ENCODE data around the gene CDK14. TPM values are rescaled to one million over a fixed set of nuclear protein-coding genes. Genes with fewer than 3 reads are reported as not detected.

The CDK14 gene
- total RNA-seq, result 1.1 TPM

GRCh38 chr7:90595801-90596670 lies at the start of gene CDK14:
Gene CDK14, plus strand, starts transcription at chr7:90596321. Its CDS starts 307 bp downstream, at chr7:90596628.
- peak; percentile 73 for ATAC-seq

DNA sequence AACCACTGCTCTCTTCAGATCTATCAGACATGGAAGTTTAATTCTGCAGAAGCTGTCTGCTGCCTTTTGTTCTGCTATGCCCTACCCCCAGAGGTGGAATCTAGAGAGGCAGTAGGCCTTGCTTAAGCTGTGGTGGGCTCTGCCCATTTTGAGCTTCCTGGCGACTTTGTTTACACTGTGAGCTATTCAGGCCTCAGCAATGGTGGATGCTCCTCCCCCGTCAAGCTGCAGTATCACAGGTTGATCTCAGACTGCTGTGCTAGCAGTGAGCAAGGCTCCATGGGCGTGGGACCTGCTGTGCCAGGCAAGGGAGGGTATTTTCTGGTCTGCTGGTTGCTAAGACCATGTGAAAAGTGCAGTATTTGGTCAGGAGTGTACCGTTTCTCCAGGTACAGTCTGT lies 45.1 kb upstream of the CDK14 start:
- ATAC-seq, result no peak

DNA sequence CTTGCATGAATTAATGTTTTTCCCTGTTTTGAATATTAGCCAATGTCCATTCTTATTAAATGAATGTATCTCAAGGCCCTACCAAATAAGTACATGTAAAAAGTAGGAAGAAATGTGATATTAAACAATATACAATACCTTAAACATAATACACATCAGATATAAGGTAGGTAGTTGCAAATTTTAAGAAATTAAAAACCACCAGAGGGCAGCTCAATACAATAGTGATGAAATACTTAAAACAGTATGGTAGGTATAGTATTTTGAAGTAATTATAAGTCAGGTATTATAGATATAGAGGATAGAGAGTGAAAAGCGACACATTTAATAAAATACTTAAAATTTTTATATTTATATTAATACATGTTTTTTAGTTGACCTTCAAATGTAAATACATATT lies 43.6 kb upstream of the CDK14 start:
- no peak for ATAC-seq

DNA sequence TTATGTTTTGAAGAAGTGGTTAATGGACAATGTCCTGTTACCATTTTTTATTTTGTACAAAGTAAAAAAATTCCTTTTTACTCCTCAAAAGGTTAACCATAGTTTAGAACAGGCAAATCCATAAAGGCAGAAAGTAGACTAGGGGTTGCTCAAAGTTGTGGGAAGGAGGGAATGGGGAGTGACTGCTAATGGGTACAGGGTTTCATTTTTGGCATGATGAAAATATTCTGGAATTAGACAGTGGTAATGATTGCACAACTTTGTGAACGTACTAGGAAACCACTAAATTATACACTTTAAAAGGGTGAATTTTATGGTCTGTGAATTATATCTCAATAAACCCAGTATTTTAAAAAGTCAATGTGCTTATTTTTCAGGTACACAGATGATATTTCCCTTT lies 35.4 kb upstream of the CDK14 start:
- ATAC-seq, result no peak

DNA sequence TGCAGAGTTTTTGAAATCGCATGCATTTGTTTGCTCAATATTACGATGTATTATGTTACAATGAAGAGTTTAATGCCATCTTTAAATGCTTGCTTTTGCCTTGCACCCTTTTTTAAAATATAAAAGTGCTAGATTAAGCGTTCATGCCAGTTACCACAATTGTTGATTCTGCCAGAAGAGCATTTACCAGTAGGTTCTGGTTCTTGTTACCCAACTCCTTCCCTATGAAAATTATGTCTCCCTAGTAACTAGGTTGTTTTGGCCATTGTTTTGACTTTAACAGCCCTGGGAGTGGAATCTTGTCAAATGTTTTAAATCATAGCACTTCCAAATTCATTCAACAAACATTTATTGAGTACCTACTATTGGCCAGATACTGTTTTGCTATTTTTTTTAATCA lies 32.8 kb upstream of the CDK14 start:
- no peak for ATAC-seq

GRCh38 chr7:90564455-90564854 lies 31.7 kb upstream of the CDK14 start:
- ATAC-seq, result no peak

- ATAC-seq, result no peak
These were observed 27.9 kb upstream of the CDK14 start for GRCh38 chr7:90568213-90568612.

DNA sequence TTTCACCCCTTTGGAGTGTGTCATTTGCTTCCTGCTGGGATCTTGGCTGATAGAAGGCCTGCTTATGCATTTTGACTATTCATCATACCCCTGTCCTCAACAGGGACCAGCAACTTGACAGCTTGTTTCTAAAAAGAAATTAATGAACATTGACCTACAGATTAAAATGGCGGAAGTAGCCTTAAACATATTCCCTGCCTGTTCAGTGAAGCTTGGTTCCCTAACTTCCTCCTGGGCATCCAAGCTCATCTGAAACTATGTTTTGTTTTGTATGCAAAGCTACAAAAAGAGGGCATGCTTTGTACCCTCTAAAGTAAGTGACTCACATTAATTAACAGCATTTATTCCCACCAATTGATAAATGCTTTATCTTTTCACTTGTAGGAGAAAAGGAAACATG lies 26.8 kb upstream of the CDK14 start:
- ATAC-seq, result no peak

GRCh38 chr7:90570373-90570959 lies 25.7 kb upstream of the CDK14 start:
- no peak for ATAC-seq

DNA sequence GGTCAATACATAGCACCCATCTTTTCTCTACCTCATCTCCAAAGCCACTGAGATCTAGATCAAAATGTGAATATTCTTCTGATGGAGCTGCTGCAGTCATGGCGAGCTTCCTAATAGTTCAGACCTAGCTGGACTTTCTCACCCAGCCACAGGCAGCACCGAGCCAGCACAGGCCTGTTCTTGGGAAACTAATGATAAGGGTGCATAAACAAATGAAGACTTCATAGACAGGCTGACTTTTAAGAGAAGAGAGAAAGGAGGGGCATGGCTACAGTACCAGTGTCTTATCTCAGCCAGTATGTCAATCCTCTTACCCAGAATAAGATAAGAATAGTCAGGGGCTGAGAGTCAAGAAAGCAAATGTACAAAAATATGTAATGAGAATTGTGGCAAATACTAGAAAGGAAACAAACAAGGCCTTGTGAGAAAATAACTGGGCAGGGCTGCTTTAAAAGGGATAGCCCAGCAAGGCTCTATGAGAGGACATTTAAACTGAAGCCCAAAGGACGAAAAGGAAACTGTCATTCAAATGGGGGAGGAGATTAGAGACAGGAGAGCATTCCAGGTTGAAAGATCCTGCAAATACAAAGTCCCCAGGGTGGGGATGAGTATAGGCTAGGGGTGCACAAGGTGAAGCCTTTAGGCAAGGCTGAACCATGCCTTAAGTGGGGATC lies 21.8 kb upstream of the CDK14 start:
- ATAC-seq, result no peak

DNA sequence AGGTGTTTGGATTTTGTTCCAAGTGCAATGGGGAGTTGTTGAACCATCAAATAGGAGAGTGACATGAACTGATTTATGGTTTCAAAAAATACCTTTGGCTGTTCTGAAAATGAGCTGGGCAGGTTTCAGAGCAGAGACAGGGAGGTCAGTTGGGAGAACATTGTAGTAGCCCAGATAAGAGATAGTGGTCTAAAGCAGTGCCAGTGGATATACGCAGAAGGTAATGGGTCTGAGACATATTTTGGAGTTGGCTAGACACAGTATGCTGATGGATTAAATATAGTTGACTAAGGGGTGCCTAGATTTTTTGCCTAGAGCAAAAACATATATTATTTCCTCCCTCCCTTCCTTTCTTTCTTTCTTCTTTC lies 21.3 kb upstream of the CDK14 start:
- no peak for ATAC-seq

DNA sequence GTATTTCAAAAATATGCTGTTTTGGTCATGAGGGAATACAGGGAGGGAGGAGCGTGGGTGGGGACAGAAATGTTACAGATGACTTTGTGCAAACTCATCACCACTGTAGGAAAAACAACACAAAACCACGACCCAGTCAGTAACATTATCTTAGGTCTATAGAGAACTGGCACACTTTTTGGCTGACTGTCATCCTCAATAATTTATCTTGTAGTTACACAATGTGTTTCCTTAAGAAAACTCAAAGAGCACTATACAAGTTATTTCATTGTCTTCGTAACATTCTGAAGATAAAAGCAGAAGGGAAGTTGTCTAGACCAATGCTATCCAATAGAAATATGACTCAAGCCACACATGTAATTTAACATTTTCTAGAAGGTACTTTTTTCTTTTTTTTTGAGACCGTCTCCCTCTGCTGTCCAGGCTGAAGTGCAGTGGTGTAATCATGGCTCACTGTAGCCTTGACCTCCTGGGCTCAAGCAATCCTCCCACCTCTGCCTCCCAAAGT lies 16.9 kb upstream of the CDK14 start:
- ATAC-seq, result peak; percentile 29

- ATAC-seq, result peak; percentile 91
These were observed 16.1 kb upstream of the CDK14 start for GRCh38 chr7:90580051-90580450.

DNA sequence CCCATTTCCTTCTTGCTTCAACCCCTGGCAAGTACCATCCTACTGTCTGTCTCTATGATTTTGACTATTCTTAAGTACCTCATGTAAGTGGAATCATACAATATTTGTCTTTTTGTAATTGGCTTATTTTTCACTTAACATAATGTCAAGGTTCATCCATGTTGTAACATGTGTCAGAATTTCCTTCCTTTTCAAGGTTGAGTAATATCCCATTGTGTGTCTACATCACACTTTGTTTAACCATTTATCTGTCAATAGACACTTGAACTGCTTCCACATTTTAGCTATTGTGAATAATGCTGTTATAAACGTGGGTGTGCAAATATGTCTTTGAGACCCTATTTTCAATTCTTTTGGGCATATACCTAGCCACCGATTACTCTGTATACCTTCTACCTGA lies 14.0 kb upstream of the CDK14 start:
- ATAC-seq, result no peak

- ATAC-seq, result no peak
These were observed 11.7 kb upstream of the CDK14 start for GRCh38 chr7:90584378-90584777.

- no peak for ATAC-seq
These were observed 10.0 kb upstream of the CDK14 start for GRCh38 chr7:90586091-90586490.

DNA sequence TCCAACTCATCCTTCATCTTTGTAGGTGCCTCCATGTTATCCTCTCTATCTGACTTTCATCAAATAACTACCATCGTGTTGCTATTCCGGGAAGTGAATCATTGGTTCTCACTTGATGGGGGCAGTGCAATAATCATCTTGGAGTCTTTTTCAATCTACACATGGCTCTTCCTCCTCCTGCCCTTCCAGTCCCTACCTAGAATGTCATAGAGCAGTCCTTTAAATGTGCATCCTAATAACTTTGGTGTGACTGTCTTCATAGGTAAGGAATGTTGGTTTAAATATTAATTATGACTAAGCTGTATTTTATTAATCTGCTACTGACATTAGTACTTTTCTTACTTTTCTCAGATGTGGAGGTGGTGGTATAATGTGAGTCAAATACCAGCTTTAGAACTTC lies 8.4 kb upstream of the CDK14 start:
- no peak for ATAC-seq

DNA sequence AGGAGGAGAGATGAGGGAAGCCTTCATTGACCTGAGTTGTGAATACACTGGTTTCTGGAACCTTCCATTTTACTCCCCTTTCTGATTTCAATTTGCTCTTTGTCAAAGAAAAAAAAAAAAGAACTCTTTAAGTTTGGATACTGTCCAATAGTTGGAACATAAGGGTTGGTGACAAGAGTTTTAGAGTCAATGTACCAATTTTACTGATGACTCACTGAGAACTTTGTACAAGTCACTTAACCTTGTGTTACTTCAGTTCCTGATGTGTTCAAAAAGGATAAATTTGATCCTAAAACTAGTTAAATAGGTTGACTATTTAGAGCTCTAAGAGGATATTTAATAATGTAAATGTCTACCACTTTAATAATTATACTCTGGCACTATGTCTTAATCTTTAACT lies 4.1 kb upstream of the CDK14 start:
- no peak for ATAC-seq

- no peak for ATAC-seq
These were observed 2.9 kb upstream of the CDK14 start for GRCh38 chr7:90593205-90593604.

GRCh38 chr7:90594751-90595317 lies 1.3 kb upstream of the CDK14 start:
- ATAC-seq, result peak; percentile 46

GRCh38 chr7:90595342-90595800 lies 750 bp upstream of the CDK14 start:
- ATAC-seq, result no peak

DNA sequence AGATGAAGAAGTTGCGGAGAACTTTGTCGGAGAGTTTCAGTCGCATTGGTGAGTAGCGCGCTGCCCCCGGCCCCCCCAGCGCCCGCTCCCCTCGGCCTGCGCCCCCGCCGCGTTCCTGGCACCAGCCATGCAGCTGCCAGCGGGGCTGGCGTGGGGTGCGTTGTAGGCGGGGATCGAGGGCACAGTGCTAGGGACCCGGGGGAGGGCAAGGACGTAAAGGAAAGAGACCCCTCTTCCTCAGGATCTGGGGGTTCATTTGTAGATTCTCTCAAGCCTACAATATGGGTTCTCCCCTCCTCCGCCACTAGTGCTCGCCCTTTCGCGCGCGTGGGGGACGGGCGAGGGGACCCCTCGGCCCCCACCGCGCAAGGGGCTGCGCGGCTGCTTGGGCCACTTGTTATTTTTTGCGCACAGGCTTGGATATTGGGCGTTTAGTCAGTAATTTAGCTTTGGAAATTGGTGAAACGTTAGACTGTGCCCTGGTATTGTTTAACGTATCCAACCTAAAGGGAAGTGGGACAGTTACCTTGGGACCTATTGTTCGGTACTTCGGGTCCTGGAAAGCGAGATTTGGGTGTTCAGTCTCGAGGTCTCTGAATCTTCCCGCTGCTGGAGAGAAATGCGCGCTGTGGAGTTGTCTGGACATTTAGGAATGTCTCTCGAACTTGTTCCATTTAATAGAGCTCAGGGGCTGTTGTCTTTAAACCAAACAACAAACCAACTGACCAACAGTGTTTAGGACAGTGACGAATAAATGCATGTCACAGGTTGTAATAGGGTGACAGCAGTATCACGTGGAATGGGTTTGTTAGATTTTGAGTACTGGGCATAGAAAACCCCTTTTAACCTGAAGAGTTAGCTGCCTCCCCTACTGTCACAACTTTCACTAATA lies 796 bp downstream of the CDK14 start:
- ATAC-seq, result peak; percentile 24

Measured in esophagus mucosa (tissue), 1 donor.